KOPT-K1 (cell line): ENCODE data around the gene PRSS27.
"Not testable (repeated sequence)": the region's sequence is repeated elsewhere in the genome, so short reads cannot be mapped to it uniquely, and the experiment has no call there.

Experiments
- H3K27ac ChIP-seq: fragments of 200-600 bp; sonication (generic); 2 replicates; pipeline ENCODE4 v1.5.1; 2016; ENCODE audit warnings: antibody characterized with exemption, mild to moderate bottlenecking, low read depth, low read length; ENCODE audit not compliant: poor library complexity, severe bottlenecking
- H3K36me3 ChIP-seq: fragments of 200-600 bp; sonication (generic); 2 replicates; pipeline ENCODE4 v1.5.1; 2017; ENCODE audit warnings: antibody characterized with exemption, mild to moderate bottlenecking, low read length, moderate library complexity; ENCODE audit not compliant: insufficient read depth
- H3K9me3 ChIP-seq: fragments of 200-600 bp; sonication (generic); 2 replicates; pipeline ENCODE4 v1.5.1; 2017; ENCODE audit warnings: antibody characterized with exemption, low read length, mild to moderate bottlenecking; ENCODE audit not compliant: insufficient read depth, poor library complexity, severe bottlenecking

Gene PRSS27

GRCh38 chr16:2689422-2689821 is 30.6 kb downstream of the PRSS27 start:
- peaks cover 24% of the 10 kb centered on the region; the same call in 1 of the 2 replicates for H3K36me3 ChIP-seq
- H3K9me3 ChIP-seq, H3K27ac ChIP-seq: not testable (repeated sequence)

- Histone ChIP-seq H3K9me3 (no peaks in the 10 kb centered on the region), H3K36me3 (peaks cover 24% of the 10 kb centered on the region; the same call in 1 of the 2 replicates), H3K27ac (no peak overlapping the region)
Measured at GRCh38 chr16:2687531-2688308, 32.3 kb downstream of the PRSS27 start.

GRCh38 chr16:2686912-2687507 is 33.0 kb downstream of the PRSS27 start:
- Histone ChIP-seq H3K27ac (no peak overlapping the region), H3K9me3 (no peaks in the 10 kb centered on the region), H3K36me3 (peaks cover 22% of the 10 kb centered on the region; the same call in 1 of the 2 replicates)

- H3K9me3 ChIP-seq, H3K27ac ChIP-seq: not testable (repeated sequence)
- peaks cover 14% of the 10 kb centered on the region; the same call in 1 of the 2 replicates for H3K36me3 ChIP-seq
Measured at GRCh38 chr16:2686075-2686474, 33.9 kb downstream of the PRSS27 start.

GRCh38 chr16:2683041-2683440 is 37.0 kb downstream of the PRSS27 start:
- not testable (repeated sequence) for H3K9me3 ChIP-seq, H3K36me3 ChIP-seq
- H3K27ac ChIP-seq = peak overlapping the region; percentile 74

GRCh38 chr16:2682209-2683021 is 37.6 kb downstream of the PRSS27 start, which contains the start of gene KCTD5:
Gene KCTD5, plus strand, starts transcription at chr16:2682523. Its CDS starts 26 bp downstream, at chr16:2682549.
- Histone ChIP-seq H3K9me3 (no peaks in the 10 kb centered on the region), H3K36me3 (no peaks in the 10 kb centered on the region), H3K27ac (peak within 1 kb of the TSS; percentile 74)

- H3K9me3 ChIP-seq, H3K36me3 ChIP-seq, H3K27ac ChIP-seq: not testable (repeated sequence)
Measured at GRCh38 chr16:2680360-2680759, 39.7 kb downstream of the PRSS27 start.

GRCh38 chr16:2679902-2680301 is 40.1 kb downstream of the PRSS27 start:
- not testable (repeated sequence) for H3K36me3 ChIP-seq, H3K27ac ChIP-seq, H3K9me3 ChIP-seq

- H3K27ac ChIP-seq, H3K9me3 ChIP-seq, H3K36me3 ChIP-seq: not testable (repeated sequence)
Measured at GRCh38 chr16:2678206-2678965, 41.6 kb downstream of the PRSS27 start.

GRCh38 chr16:2676937-2677336 is 43.1 kb downstream of the PRSS27 start:
- H3K9me3 ChIP-seq, H3K36me3 ChIP-seq, H3K27ac ChIP-seq: not testable (repeated sequence)

- no peaks in the 10 kb centered on the region for H3K9me3 ChIP-seq
- no peaks in the 10 kb centered on the region for H3K36me3 ChIP-seq
- no peak overlapping the region for H3K27ac ChIP-seq
Measured at GRCh38 chr16:2675714-2676113, 44.3 kb downstream of the PRSS27 start.

GRCh38 chr16:2675021-2675420 is 45.0 kb downstream of the PRSS27 start:
- H3K9me3 ChIP-seq = no peaks in the 10 kb centered on the region
- no peaks in the 10 kb centered on the region for H3K36me3 ChIP-seq
- H3K27ac ChIP-seq = no peak overlapping the region

GRCh38 chr16:2673066-2673999 is 46.7 kb downstream of the PRSS27 start:
- peak overlapping the region; percentile 51 for H3K27ac ChIP-seq
- H3K9me3 ChIP-seq = no peaks in the 10 kb centered on the region
- H3K36me3 ChIP-seq = peaks cover 6% of the 10 kb centered on the region; the same call in 1 of the 2 replicates

- H3K27ac ChIP-seq = no peak overlapping the region
Measured at GRCh38 chr16:2671741-2672140, 48.3 kb downstream of the PRSS27 start.

More at GRCh38 chr16:2671741-2672140, 48.3 kb downstream of the PRSS27 start:
- Histone ChIP-seq H3K9me3 (no peaks in the 10 kb centered on the region), H3K36me3 (peaks cover 6% of the 10 kb centered on the region; the same call in 1 of the 2 replicates)
